ENCODE measurements around the gene TRAT1.
"Not testable (repeated sequence)": the region's sequence is repeated elsewhere in the genome, so short reads cannot be mapped to it uniquely, and the experiment has no call there.

The TRAT1 gene

GRCh38 chr3:108822123-108822897, at the start of gene TRAT1:
TSS of gene TRAT1 (plus strand) at chr3:108822786. CDS start at chr3:108822928, 142 bp downstream.
- DNase-seq (ENCODE audit: low read depth in 2 of 2) = no peak

- no peak for DNase-seq (ENCODE audit: low read depth in 2 of 2)
Measured at GRCh38 chr3:108775649-108776048, 46.9 kb upstream of the TRAT1 start.

- no peak for DNase-seq (ENCODE audit: low read depth in 2 of 2)
Measured at GRCh38 chr3:108779496-108779895, 43.1 kb upstream of the TRAT1 start.

GRCh38 chr3:108780235-108780634, 42.4 kb upstream of the TRAT1 start:
- no peak for DNase-seq (ENCODE audit: low read depth in 2 of 2)

GRCh38 chr3:108791473-108791872, 31.1 kb upstream of the TRAT1 start:
- DNase-seq (ENCODE audit: low read depth in 2 of 2) = no peak

- DNase-seq (ENCODE audit: low read depth in 2 of 2) = no peak
Measured at GRCh38 chr3:108804437-108804836, 18.1 kb upstream of the TRAT1 start.

GRCh38 chr3:108804966-108805365, 17.6 kb upstream of the TRAT1 start:
- no peak for DNase-seq (ENCODE audit: low read depth in 2 of 2)

GRCh38 chr3:108806316-108806715, 16.3 kb upstream of the TRAT1 start:
- no peak for DNase-seq (ENCODE audit: low read depth in 2 of 2)

GRCh38 chr3:108818404-108818803, 4.2 kb upstream of the TRAT1 start:
- DNase-seq (ENCODE audit: low read depth in 2 of 2) = peak in 1 of 2 donors; percentile 18

- no peak for DNase-seq (ENCODE audit: low read depth in 2 of 2)
Measured at GRCh38 chr3:108820586-108820985, 2.0 kb upstream of the TRAT1 start.

- no peak for DNase-seq (ENCODE audit: low read depth in 2 of 2)
Measured at GRCh38 chr3:108823227-108823626, 641 bp downstream of the TRAT1 start.

- not testable (repeated sequence) for DNase-seq (ENCODE audit: low read depth in 2 of 2)
Measured at GRCh38 chr3:108823803-108824202, 1.2 kb downstream of the TRAT1 start.

- no peak for DNase-seq (ENCODE audit: low read depth in 2 of 2)
Measured at GRCh38 chr3:108826309-108827187, 4.0 kb downstream of the TRAT1 start.

GRCh38 chr3:108830381-108830780, 7.8 kb downstream of the TRAT1 start:
- DNase-seq (ENCODE audit: low read depth in 2 of 2) = no peak

- DNase-seq (ENCODE audit: low read depth in 2 of 2) = no peak
Measured at GRCh38 chr3:108830991-108831614, 8.5 kb downstream of the TRAT1 start.

- DNase-seq (ENCODE audit: low read depth in 2 of 2) = no peak
Measured at GRCh38 chr3:108833611-108834010, 11.0 kb downstream of the TRAT1 start.

GRCh38 chr3:108834551-108834950, 12.0 kb downstream of the TRAT1 start:
- no peak for DNase-seq (ENCODE audit: low read depth in 2 of 2)

GRCh38 chr3:108835101-108835500, 12.5 kb downstream of the TRAT1 start:
- no peak for DNase-seq (ENCODE audit: low read depth in 2 of 2)

- no peak for DNase-seq (ENCODE audit: low read depth in 2 of 2)
Measured at GRCh38 chr3:108838436-108838835, 15.8 kb downstream of the TRAT1 start.

- no peak for DNase-seq (ENCODE audit: low read depth in 2 of 2)
Measured at GRCh38 chr3:108845709-108846293, 23.2 kb downstream of the TRAT1 start.

GRCh38 chr3:108847187-108847586, 24.6 kb downstream of the TRAT1 start:
- DNase-seq (ENCODE audit: low read depth in 2 of 2) = no peak

GRCh38 chr3:108849075-108849474, 26.5 kb downstream of the TRAT1 start:
- no peak for DNase-seq (ENCODE audit: low read depth in 2 of 2)
